Activated naive CD4-positive, alpha-beta T cell treated with anti-CD3 and anti-CD28 coated beads, Interleukin-2, amount 50 U/mL, for 72 hours (primary cell): ENCODE data around the gene NECTIN2. TPM values are rescaled to one million over a fixed set of nuclear protein-coding genes. Genes with fewer than 3 reads are reported as not detected.
A peak's percentile ranks its signal among the peaks of the same experiment; 100 is the strongest.
"Not testable (repeated sequence)": the region's sequence is repeated elsewhere in the genome, so short reads cannot be mapped to it uniquely, and the experiment has no call there.

Source experiments
- ATAC-seq, 2 donors: fragments of 150-1000 bp; cut with Tn5 transposase; 2 replicates each; pipeline ENCODE4 v1.10.0; 2021; ENCODE audit warnings: mild to moderate bottlenecking in 2 of 2, moderate library complexity in 2 of 2
- DNase-seq, 2 donors: peaks; one replicate each; pipeline ENCODE4 v3.0.0; 2021 to 2022; ENCODE audit warnings: low spot score in 2 of 2
- H3K27ac Mint-ChIP-seq, 2 donors: one replicate each; pipeline ENCODE4 v1.8.0; 2022; ENCODE audit warnings: mild to moderate bottlenecking in 2 of 2, mixed read lengths in 2 of 2
- H3K36me3 Mint-ChIP-seq, 2 donors: one replicate each; pipeline ENCODE4 v1.8.0; 2022; ENCODE audit warnings: mixed read lengths in 2 of 2
- H3K9me3 Mint-ChIP-seq, 2 donors: one replicate each; pipeline ENCODE4 v1.8.0; 2022; ENCODE audit warnings: mixed read lengths in 2 of 2
- total RNA-seq, 2 donors: library from RNA; stranded (reverse); gene quantifications; one replicate each; pipeline ENCODE4 v1.2.3, GENCODE V29; 2022

The NECTIN2 gene
- total RNA-seq, 2 donors from 2014 or later, result 0.89 to 0.98 TPM

- peaks cover 0 to 5% of the 10 kb centered on the region in 2 donors for H3K36me3 Mint-ChIP-seq
- no peak for ATAC-seq
- H3K9me3 Mint-ChIP-seq, result no peaks in the 10 kb centered on the region
- no peak for DNase-seq
- no peak overlapping the region for H3K27ac Mint-ChIP-seq
These were observed 5.3 kb upstream of the NECTIN2 start for GRCh38 chr19:44840811-44841210.

GRCh38 chr19:44841231-44841630, 4.9 kb upstream of the NECTIN2 start:
- no peaks in the 10 kb centered on the region for H3K9me3 Mint-ChIP-seq
- H3K36me3 Mint-ChIP-seq, result peaks cover 0 to 5% of the 10 kb centered on the region in 2 donors
- H3K27ac Mint-ChIP-seq, result no peak overlapping the region
- no peak for ATAC-seq
- DNase-seq, result no peak

DNA sequence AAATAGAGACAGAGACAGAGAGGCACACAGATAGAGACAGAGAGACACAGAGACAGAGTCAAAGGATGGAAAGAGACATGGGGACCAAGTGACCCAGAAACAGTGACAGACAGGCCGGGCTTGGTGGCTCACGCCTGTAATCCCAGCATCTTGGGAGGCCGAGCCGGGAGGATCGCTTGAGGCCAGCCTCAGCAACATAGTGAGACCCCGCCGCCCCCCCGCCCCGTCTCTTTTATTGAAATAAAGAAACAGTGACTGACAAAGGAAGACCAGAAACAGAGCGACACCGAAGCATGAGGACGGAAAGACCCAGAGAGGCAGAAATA, 848 bp upstream of the NECTIN2 start:
- no peaks in the 10 kb centered on the region for H3K9me3 Mint-ChIP-seq
- DNase-seq, result no peak
- H3K36me3 Mint-ChIP-seq, result peaks cover 0 to 5% of the 10 kb centered on the region in 2 donors
- ATAC-seq, result peak; percentile 5 to 10
- H3K27ac Mint-ChIP-seq, result peak overlapping the region; percentile 50 to 56

DNA sequence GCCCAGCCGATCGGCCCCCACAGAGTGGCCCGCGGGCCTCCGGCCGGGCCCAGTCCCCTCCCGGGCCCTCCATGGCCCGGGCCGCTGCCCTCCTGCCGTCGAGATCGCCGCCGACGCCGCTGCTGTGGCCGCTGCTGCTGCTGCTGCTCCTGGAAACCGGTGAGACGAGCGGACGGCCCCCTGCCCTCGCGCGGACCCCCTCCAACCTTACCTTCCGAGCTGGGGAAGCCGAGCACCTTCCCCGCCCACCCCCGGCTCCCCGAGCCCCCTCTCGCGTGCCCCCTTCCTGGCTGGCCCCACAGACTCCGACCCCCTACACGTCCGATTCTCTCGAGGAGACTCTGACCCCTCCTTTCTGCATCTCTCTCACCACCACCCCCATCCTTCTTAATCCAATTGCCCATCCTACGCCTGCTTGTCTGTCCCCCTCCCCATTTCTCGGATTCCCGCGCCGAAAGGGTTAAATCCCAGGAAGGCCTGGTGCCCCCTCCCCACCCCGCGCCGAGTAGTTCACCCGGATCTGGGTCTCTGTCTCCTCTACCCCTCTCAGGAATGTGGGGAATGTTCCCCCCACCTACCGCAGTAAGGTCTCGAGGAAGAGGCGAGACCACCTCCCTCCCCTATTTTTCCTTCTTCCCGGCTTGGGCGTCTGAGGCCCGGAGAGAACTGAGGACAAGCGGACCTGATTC, 502 bp downstream of the NECTIN2 start:
- no peak overlapping the region for H3K27ac Mint-ChIP-seq
- no peak for DNase-seq
- no peak for ATAC-seq
- peaks cover 0 to 5% of the 10 kb centered on the region in 2 donors for H3K36me3 Mint-ChIP-seq
- no peaks in the 10 kb centered on the region for H3K9me3 Mint-ChIP-seq

GRCh38 chr19:44847144-44848035, 1.3 kb downstream of the NECTIN2 start:
- no peaks in the 10 kb centered on the region for H3K9me3 Mint-ChIP-seq
- ATAC-seq, result no peak
- H3K36me3 Mint-ChIP-seq, result peaks cover 0 to 5% of the 10 kb centered on the region in 2 donors
- no peak for DNase-seq
- H3K27ac Mint-ChIP-seq, result no peak overlapping the region

GRCh38 chr19:44848036-44848811, 2.1 kb downstream of the NECTIN2 start:
- no peak overlapping the region for H3K27ac Mint-ChIP-seq
- ATAC-seq (no peak), DNase-seq (no peak)
- no peaks in the 10 kb centered on the region for H3K9me3 Mint-ChIP-seq
- peaks cover 0 to 5% of the 10 kb centered on the region in 2 donors for H3K36me3 Mint-ChIP-seq

DNA sequence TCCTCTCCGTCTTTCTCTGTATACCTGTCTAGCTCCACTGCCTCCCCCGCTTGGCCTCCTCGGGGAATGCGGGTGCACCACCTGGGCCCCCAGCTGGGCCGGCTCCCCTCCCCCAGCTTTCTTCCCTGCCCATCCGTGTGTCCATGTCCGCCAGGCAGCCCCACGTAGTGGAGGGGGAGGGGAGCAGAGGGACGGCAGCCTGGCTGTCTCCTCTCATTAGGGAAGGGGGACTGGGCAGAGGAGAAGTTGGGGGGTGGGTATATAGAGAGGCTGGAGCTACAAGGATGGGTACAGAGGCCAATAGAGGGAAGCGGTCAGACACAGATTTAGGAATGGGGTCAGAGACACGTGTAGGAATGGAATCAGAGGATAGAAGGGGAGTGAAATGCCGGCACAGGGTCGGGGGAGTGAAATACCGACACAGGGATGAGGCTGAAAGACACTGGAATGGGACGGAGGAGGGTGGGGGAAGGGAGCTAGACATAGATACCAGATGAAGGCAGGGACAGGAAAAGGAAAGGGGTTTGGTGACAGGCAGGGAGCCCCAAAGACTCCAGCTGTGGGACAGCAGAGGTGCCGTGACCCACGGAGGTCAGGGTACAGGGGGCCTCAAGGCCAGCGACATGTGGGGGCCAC, 2.8 kb downstream of the NECTIN2 start:
- ATAC-seq, result no peak
- Mint-ChIP-seq H3K27ac (no peak overlapping the region), H3K9me3 (no peaks in the 10 kb centered on the region), H3K36me3 (peaks cover 0 to 5% of the 10 kb centered on the region in 2 donors)
- DNase-seq, result no peak

DNA sequence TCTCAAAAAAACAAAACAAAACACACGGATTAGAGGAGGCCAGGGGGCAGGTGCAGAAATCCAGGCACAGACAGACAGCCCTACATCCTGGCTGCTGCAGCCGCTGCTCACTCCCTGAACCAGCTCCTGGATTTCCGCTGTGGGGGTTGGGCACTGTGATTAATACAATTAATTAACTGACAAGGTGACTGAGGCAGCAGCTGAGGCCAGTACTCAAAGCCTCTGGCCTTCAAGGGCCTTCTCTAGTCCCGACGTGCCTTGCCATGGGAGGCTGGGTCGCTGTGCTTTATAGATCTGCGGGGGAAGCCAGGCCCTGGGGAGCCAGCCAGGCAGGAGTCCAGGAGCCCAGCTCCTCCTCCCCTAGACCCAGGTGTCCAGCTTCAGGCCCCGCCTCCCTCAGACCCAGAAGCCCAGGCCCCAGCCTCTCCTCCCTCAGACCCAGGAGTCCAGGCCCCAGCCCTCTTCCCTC, 4.6 kb downstream of the NECTIN2 start:
- H3K9me3 Mint-ChIP-seq, result no peaks in the 10 kb centered on the region
- no peak overlapping the region for H3K27ac Mint-ChIP-seq
- ATAC-seq, result no peak

DNA sequence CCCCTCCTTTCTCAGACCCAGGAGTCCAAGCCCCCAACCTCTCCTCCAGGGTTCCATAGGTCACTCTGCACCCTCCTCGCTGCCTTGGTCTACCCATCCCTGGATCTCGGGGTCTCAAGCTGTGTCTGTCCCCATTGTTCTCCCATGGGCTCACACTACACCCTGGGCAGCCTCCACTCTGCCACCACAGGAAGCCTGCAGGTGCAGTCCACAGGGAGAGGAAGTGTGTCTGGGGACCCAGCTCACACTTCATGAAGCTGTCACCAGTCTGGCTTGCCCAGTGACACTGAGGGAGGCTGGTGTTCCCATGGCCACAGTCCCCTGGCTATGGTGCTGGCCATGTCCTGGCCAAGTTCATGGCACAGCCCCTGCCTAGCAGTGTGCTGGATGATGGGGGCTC, 5.3 kb downstream of the NECTIN2 start:
- ATAC-seq (peak in 1 of 2 donors; percentile 12), DNase-seq (no peak)
- Mint-ChIP-seq H3K27ac (no peak overlapping the region), H3K36me3 (no peaks in the 10 kb centered on the region), H3K9me3 (no peaks in the 10 kb centered on the region)

More for the DNA sequence above, 4.6 kb downstream of the NECTIN2 start:
- DNase-seq, result no peak
- H3K36me3 Mint-ChIP-seq, result no peaks in the 10 kb centered on the region

DNA sequence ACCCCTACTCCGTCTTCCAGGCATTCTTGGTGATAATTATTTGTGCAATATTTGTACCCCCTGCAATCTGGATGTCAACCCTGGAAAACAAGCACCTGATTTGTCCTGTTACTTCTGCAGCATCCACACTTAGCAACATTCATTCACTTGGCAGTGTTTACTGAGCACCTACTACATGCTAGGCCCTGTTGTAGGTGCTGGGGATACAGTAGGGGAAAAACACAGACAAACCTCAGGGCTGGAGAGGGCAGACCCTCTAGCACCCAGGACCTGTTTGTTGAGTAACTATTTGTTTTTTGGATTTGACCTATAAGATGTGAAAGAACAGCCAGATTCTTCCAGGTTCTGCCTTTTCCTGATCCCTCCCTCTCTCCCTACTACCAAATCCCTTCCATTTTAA, 9.5 kb downstream of the NECTIN2 start:
- no peak overlapping the region for H3K27ac Mint-ChIP-seq
- no peaks in the 10 kb centered on the region for H3K36me3 Mint-ChIP-seq
- H3K9me3 Mint-ChIP-seq, result no peaks in the 10 kb centered on the region
- no peak for DNase-seq
- ATAC-seq, result no peak

DNA sequence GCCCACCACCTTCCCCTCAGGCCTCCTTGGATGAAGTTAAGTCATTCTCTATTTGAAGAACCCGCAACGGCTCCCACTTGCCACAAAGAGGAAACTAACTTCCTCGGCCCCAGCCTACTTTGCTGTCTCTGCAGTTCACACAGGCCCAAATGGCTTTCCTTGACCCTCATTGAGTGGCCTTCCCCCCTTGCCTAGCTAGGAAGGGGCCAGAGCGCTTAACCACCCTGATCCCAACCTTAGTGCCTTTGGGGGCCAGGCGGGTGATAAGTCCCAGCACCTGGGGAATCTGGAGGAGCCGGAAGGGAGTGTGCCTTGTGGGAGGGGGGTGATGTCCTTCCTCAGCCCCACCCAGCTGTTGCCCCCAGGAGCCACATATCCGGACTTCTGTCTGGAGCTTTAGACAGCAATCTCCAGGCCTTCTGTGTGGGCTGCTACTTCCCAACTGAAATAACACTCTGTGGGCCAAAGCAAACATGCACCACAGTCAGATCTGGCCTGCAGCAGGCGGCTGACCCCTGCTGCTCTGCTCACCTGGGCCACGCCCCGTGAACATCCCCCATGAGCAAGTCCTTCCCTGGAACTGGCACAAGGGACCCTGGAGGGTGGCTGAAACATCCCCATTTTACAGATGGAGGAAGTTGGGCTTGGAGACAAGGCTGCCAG, 10.5 kb downstream of the NECTIN2 start:
- H3K27ac Mint-ChIP-seq, result no peak overlapping the region
- H3K9me3 Mint-ChIP-seq, result no peaks in the 10 kb centered on the region
- no peak for DNase-seq
- H3K36me3 Mint-ChIP-seq, result no peaks in the 10 kb centered on the region
- no peak for ATAC-seq

- Mint-ChIP-seq H3K36me3 (no peaks in the 10 kb centered on the region), H3K27ac (no peak overlapping the region), H3K9me3 (no peaks in the 10 kb centered on the region)
- DNase-seq (no peak), ATAC-seq (no peak)
These were observed 11.7 kb downstream of the NECTIN2 start for GRCh38 chr19:44857837-44858236.

DNA sequence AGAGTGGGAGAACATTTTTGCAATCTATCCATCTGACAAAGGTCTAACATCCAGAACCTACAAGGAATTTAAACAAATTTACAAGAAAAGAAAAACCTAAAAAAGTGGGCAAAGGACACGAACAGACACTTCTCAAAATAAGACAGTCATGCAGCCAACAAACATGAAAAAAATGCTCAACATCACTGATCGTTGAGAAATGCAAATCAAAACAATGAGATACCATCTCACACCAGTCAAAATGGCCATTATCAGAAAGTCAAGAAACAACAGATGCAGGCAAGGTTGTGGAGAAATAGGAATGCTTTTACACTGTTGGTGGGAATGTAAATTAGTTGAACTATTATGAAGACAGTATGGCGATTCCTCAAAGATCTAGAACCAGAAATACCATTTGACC, 15.5 kb downstream of the NECTIN2 start:
- ATAC-seq, H3K27ac Mint-ChIP-seq, H3K36me3 Mint-ChIP-seq, DNase-seq, H3K9me3 Mint-ChIP-seq: not testable (repeated sequence)

DNA sequence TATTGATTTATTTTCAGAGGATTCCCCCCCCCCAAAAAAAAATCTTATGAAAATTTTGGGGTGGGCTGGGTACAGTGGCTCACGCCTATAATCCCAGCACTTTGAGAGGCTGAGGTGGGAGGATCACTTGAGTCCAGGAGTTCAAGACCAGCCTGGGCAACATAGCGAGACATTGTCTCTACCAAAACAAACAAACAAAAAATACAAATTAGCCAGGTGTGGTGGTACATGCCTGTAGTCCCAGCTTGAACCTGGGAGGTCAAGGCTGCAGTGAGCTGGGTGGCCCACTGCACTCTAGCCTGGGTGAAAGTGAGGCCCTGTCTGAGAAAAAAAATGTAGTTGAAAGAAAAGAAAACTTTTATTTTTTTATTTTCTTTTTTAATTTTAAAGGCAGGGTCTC, 17.9 kb downstream of the NECTIN2 start:
- ATAC-seq (no peak), DNase-seq (no peak)
- H3K9me3 Mint-ChIP-seq, result no peaks in the 10 kb centered on the region
- H3K27ac Mint-ChIP-seq, result no peak overlapping the region
- H3K36me3 Mint-ChIP-seq, result no peaks in the 10 kb centered on the region

GRCh38 chr19:44865196-44865767, 19.2 kb downstream of the NECTIN2 start:
- H3K9me3 Mint-ChIP-seq, result no peaks in the 10 kb centered on the region
- peak overlapping the region in 1 of 2 donors; percentile 3 for H3K27ac Mint-ChIP-seq
- H3K36me3 Mint-ChIP-seq, result no peaks in the 10 kb centered on the region
- no peak for ATAC-seq
- DNase-seq, result no peak

- Mint-ChIP-seq H3K36me3 (no peaks in the 10 kb centered on the region), H3K9me3 (no peaks in the 10 kb centered on the region), H3K27ac (peak overlapping the region in 1 of 2 donors; percentile 44)
- no peak for ATAC-seq
- DNase-seq, result no peak
These were observed 20.6 kb downstream of the NECTIN2 start for GRCh38 chr19:44866664-44867063.
